GM08714 (cell line): ENCODE data around the gene SYT14.

Experiments
- H3K4me3 ChIP-seq: fragments of 200-500 bp; sonication (Bioruptor generic); 2 replicates; pipeline ENCODE4 v1.5.1; 2014; ENCODE audit warnings: mild to moderate bottlenecking, low read length, inconsistent platforms
- ZNF274 ChIP-seq: IDR thresholded peaks from 2 replicates; pipeline ENCODE4 v1.6.1; 2012; ENCODE audit warnings: mild to moderate bottlenecking, low read depth, low read length

SYT14 gene

DNA sequence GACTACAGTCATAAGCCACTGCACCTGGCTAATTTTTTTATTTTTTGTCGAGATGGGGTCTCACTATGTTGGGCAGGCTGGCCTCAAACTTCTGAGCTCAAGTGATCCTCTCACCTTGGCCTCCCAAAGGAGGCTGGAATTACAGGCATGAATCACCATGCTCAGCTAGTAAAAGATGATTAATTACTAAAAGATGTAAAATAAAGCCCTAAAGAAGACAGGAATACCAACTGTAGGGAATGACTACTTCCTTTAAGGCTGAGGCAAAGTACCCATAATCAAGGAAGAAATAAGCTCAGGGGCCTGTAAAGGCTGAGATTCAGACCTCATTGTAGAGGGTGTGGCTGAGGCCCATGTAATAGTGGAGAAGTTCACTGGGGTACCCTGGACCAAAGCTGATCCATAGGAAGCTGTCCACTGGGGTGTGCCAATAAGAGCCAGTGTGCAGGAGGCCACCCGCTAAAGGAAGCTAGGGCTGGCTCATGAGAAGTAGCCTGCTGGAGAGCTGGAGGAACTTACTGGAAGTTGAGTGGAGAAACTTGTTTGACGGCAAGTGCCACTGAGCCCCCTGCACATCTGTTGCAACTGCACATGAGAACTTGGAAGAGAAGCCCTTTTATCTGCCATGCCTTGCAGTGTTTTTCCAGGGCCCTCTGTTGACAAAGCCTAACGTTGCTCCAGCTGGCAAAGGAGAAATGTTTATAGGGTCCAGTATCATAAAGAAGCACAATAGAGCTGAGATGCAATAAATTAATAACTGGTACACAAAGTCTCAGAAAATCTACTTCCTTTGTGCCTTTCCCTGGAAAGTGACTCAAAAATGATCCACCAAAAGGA, 276.8 kb downstream of the SYT14 start:
- no peak overlapping the region for H3K4me3 ChIP-seq
- no peak for TF ChIP-seq ZNF274

DNA sequence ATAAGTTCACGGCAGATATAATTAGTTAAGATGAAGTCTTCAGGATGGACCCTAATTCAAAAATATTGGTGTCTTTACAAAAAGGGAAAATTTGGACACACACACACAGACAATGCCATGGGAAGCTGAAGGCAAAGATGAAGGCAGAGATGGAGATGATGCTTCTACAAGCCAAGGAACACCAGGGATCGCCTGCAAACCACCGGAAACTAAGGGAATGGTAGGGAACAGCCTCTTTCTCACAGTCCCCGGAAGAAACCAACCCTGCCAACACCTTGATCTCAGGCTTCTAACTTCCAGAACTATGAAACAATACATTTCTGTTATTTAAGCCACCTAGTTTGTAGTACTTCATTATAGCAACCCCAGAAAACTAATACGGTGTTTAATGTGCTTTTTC, 279.5 kb downstream of the SYT14 start:
- TF ChIP-seq ZNF274, result no peak
- H3K4me3 ChIP-seq, result no peak overlapping the region

GRCh38 chr1:210218047-210218446, 280.0 kb downstream of the SYT14 start:
- no peak overlapping the region for H3K4me3 ChIP-seq
- no peak for TF ChIP-seq ZNF274
